CD8-positive, alpha-beta memory T cell (primary cell): Measurements from ENCODE around the gene COPS8. TPM values are rescaled to one million over a fixed set of nuclear protein-coding genes. Genes with fewer than 3 reads are reported as not detected.

Experiments
- CTCF ChIA-PET: fragments of 350-600 bp; sonication (Branson Sonifier 250); formaldehyde crosslinking; loops from one replicate; lab custom pipeline; 2021; ENCODE audit warnings: antibody characterized with exemption; lab: Charles Lee
- POLR2A ChIA-PET: fragments of 350-600 bp; sonication (Branson Sonifier 250); formaldehyde crosslinking; loops from one replicate; lab custom pipeline; 2021; ENCODE audit warnings: antibody characterized with exemption; lab: Charles Lee
- DNase-seq, 5 donors: peaks; one replicate each; pipeline versions ENCODE4 v3.0.0 to v3.0.0-alpha.2; 2020 to 2022; ENCODE audit warnings: mixed read lengths in 1 of 5
- H3K27ac ChIP-seq: one replicate; pipeline ENCODE4 v1.7.0; 2013; ENCODE audit warnings: low read depth, mild to moderate bottlenecking, low read length, moderate library complexity
- H3K27me3 ChIP-seq: 2 replicates; pipeline ENCODE4 v1.7.0; 2013; ENCODE audit warnings: low read length, mild to moderate bottlenecking; ENCODE audit not compliant: insufficient read depth, poor library complexity, severe bottlenecking
- H3K36me3 ChIP-seq: 2 replicates; pipeline ENCODE4 v1.7.0; 2013; ENCODE audit warnings: mild to moderate bottlenecking, low read length, moderate library complexity; ENCODE audit not compliant: insufficient read depth
- H3K4me1 ChIP-seq: 2 replicates; pipeline ENCODE4 v1.7.0; 2013; ENCODE audit warnings: mild to moderate bottlenecking, low read length, moderate library complexity; ENCODE audit not compliant: insufficient read depth
- H3K4me3 ChIP-seq: 2 replicates; pipeline ENCODE4 v1.7.0; 2013; ENCODE audit warnings: mild to moderate bottlenecking, low read length
- H3K9me3 ChIP-seq: 2 replicates; pipeline ENCODE4 v1.7.0; 2013; ENCODE audit warnings: mild to moderate bottlenecking, low read length
- H3K27ac Mint-ChIP-seq, 8 donors: one replicate each; pipeline ENCODE4 v1.8.0; 2020 to 2021; ENCODE audit warnings: mixed read lengths in 8 of 8, mild to moderate bottlenecking in 6 of 8, inconsistent platforms in 3 of 8, moderate library complexity in 3 of 8
- H3K27me3 Mint-ChIP-seq, 2 donors: one replicate each; pipeline ENCODE4 v1.8.0; 2020 to 2021; ENCODE audit warnings: mixed read lengths in 2 of 2, mild to moderate bottlenecking in 1 of 2, moderate library complexity in 1 of 2
- H3K36me3 Mint-ChIP-seq, 3 donors: one replicate each; pipeline ENCODE4 v1.8.0; 2020 to 2021; ENCODE audit warnings: mixed read lengths in 3 of 3, inconsistent platforms in 1 of 3, mild to moderate bottlenecking in 1 of 3
- H3K4me1 Mint-ChIP-seq, 3 donors: one replicate each; pipeline ENCODE4 v1.8.0; 2020 to 2021; ENCODE audit warnings: mixed read lengths in 3 of 3, inconsistent platforms in 1 of 3, mild to moderate bottlenecking in 1 of 3
- H3K4me3 Mint-ChIP-seq, 7 donors: one replicate each; pipeline ENCODE4 v1.8.0; 2020 to 2021; ENCODE audit warnings: mixed read lengths in 7 of 7, mild to moderate bottlenecking in 6 of 7, moderate library complexity in 4 of 7, inconsistent platforms in 2 of 7
- H3K9me3 Mint-ChIP-seq, 5 donors: one replicate each; pipeline ENCODE4 v1.8.0; 2020 to 2022; ENCODE audit warnings: mixed read lengths in 5 of 5, mild to moderate bottlenecking in 3 of 5, moderate library complexity in 2 of 5, inconsistent platforms in 1 of 5
- polyA plus RNA-seq: library from polyadenylated mRNA; unstranded; fragments of 300-500 nt; fragmentation: Illumina TruSeq; gene quantifications from one replicate; pipeline ENCODE4 v1.2.3, GENCODE V29; 2021
- total RNA-seq, 2 experiments: library from RNA; stranded (reverse); gene quantifications; one replicate each; pipeline ENCODE4 v1.2.3, GENCODE V29; 2021

COPS8 gene
- total and polyA plus RNA-seq, 3 experiments from 2014 or later, result 67.4 to 77.2 (median 75.4) TPM

DNA sequence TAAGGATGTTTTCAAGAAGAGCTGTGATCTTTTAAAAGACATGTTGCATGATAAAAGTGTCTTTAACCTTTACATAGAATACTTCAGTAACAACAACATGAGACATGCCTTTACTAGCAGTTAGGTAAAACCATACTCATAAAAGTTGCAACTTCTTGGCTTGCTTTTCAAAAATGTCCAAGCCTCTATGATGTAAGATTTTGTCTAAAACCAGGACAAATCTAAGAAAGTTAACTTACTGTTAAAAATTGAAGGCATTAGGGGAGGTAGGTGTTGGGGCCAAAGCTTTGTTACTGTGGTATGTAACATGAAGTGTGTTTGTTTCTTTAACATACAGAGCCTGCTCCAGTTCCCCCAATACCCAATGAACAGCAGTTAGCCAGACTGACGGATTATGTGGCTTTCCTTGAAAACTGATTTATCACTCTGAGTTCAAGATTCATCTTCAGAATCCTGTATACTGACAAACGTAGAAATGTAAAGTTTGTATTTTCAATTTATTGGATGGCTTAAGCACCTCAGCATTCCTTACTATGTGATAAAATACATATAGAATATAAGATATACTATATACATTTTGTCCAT, 11.7 kb downstream of the COPS8 start:
- H3K4me1 ChIP-seq, result no peaks in the 10 kb centered on the region
- H3K9me3 Mint-ChIP-seq, result no peaks in the 10 kb centered on the region
- peaks cover under 1 to 10% (median 7%) of the 10 kb centered on the region in 3 donors for H3K4me1 Mint-ChIP-seq
- peaks cover 0 to 2% of the 10 kb centered on the region in 2 donors for H3K27me3 Mint-ChIP-seq
- peaks cover 52% of the 10 kb centered on the region for H3K36me3 ChIP-seq
- H3K4me3 Mint-ChIP-seq, result no peak overlapping the region
- no peak for DNase-seq
- CTCF ChIA-PET, result interaction anchor here (0.7 kb wide), 1 partner anchor 21 kb away, joined by 3 read pairs; no protein-coding TSS in a partner anchor
- no peak overlapping the region for H3K4me3 ChIP-seq
- POLR2A ChIA-PET, result no interaction called here
- no peaks in the 10 kb centered on the region for H3K27me3 ChIP-seq
- no peak overlapping the region for H3K27ac Mint-ChIP-seq
- peaks cover 19 to 95% (median 37%) of the 10 kb centered on the region in 3 donors for H3K36me3 Mint-ChIP-seq
- H3K27ac ChIP-seq, result no peak overlapping the region
- no peaks in the 10 kb centered on the region for H3K9me3 ChIP-seq

DNA sequence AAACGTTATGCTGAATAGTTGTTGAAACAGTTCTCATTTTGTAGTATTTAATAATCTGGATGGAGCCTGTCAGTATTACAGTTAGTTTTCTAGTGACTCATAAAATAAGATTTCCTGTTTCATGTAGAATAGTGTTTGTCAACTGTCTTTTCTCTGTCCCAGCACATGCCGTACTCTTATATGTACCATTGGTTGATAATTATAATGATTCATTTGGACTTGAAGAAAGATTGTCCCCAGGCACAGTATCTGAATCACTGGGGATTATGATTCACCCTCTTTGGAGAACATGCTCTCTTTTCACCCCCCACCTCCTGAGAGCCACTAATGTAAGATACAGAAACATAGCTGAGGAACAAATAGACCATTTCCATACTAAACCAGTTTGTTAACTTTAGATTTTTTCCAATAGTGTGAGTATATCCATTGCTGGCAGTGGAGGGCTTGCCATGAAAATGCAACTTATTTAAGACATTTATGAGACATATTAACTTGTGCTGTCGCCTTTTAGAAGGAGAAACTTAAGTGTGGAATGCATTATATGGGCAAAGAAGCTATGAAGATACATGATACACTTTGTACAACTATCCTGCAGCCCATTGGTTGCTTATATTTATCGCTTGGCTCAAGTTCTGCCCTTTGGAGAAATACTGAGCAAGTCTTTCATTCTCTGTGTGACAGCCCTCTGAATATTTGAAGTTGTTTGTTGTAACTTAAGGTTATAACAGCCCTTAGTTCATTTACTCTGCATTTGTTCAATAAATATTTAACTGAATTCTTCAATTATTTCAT, 12.4 kb downstream of the COPS8 start:
- no peak for DNase-seq
- Mint-ChIP-seq H3K4me1 (peaks cover 0 to 3% (median under 1%) of the 10 kb centered on the region in 3 donors), H3K36me3 (peaks cover 19 to 95% (median 37%) of the 10 kb centered on the region in 3 donors), H3K4me3 (no peak overlapping the region), H3K27ac (peak overlapping the region in 1 of 8 donors; percentile 81), H3K27me3 (no peaks in the 10 kb centered on the region), H3K9me3 (no peaks in the 10 kb centered on the region)
- Histone ChIP-seq H3K9me3 (no peaks in the 10 kb centered on the region), H3K27ac (no peak overlapping the region), H3K4me1 (no peaks in the 10 kb centered on the region), H3K4me3 (no peak overlapping the region), H3K27me3 (no peaks in the 10 kb centered on the region), H3K36me3 (peaks cover 46% of the 10 kb centered on the region)
- POLR2A ChIA-PET, result no interaction called here
- CTCF ChIA-PET, result no interaction called here

DNA sequence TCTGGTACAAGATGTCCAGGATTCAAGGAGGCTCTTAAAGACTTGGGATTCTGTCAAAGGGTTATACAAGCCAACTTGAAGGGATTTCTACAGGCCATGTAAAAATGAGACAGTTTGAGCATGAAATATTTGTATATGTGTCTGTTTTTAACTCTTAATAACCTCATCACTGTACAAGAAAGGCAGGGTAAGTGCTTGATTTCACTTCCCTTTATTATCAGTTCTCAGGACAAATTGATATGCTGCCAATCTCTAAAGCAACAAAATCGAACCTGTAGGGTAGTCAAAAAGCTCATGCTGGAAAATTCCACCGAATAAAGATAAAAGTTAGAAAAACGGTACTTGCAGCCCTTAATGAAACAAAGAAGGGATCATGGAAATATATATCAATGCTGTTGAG, 14.1 kb downstream of the COPS8 start:
- Histone ChIP-seq H3K4me1 (no peaks in the 10 kb centered on the region), H3K27me3 (no peaks in the 10 kb centered on the region), H3K9me3 (no peaks in the 10 kb centered on the region), H3K4me3 (no peak overlapping the region), H3K36me3 (peaks cover 36% of the 10 kb centered on the region), H3K27ac (no peak overlapping the region)
- H3K36me3 Mint-ChIP-seq, result peaks cover 15 to 89% (median 37%) of the 10 kb centered on the region in 3 donors
- H3K27me3 Mint-ChIP-seq, result no peaks in the 10 kb centered on the region
- no peak overlapping the region for H3K4me3 Mint-ChIP-seq
- H3K9me3 Mint-ChIP-seq, result no peaks in the 10 kb centered on the region
- ChIA-PET CTCF (no interaction called here), POLR2A (no interaction called here)
- H3K27ac Mint-ChIP-seq, result no peak overlapping the region
- no peaks in the 10 kb centered on the region for H3K4me1 Mint-ChIP-seq
- DNase-seq, result no peak

DNA sequence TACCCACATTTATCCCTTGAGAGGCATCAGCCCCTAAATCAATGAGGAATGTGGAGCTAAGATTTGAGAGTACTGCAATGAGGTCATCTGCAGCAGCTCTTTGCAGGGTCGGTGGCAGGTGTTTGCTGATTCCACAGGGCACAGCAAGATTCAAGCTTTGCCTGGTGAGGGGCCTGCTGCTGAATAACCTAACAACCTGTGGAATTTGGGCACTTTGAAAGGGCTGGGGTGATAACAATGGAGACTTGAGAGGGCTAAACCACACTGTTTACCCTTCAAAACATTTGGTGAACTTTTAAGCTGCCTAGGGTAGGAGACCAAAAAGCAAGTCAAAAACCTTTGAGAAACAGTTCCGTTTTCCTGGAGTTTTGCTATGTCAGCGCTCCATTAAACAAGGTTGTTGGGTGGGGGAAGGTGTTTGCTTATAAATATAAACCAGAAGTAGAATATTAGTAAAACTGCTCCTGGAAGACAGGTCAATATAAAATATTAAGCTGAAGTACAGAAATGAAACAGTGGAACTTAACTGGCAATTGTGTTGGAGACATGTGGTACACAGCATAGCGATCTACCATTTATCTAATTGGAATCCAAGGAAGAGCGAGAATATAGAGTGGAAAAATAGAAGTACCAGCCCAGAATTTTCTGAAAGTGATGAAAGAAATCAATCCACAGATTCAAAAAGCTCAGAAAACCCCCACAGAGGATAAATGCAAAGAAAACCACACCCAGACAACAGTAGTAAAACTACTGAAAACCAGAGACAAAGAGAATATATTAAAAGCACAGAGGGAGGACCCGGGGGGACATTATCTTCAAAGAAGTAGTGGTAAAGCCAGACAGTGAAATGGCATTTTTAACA, 15.7 kb downstream of the COPS8 start:
- no peaks in the 10 kb centered on the region for H3K27me3 Mint-ChIP-seq
- no peak overlapping the region for H3K4me3 Mint-ChIP-seq
- CTCF ChIA-PET, result no interaction called here
- H3K27ac ChIP-seq, result no peak overlapping the region
- H3K27ac Mint-ChIP-seq, result peak overlapping the region in 1 of 8 donors; percentile 64
- no peak for DNase-seq
- POLR2A ChIA-PET, result no interaction called here
- no peaks in the 10 kb centered on the region for H3K9me3 Mint-ChIP-seq
- H3K4me1 ChIP-seq, result no peaks in the 10 kb centered on the region
- no peaks in the 10 kb centered on the region for H3K9me3 ChIP-seq
- H3K36me3 Mint-ChIP-seq, result peaks cover 21 to 86% (median 36%) of the 10 kb centered on the region in 3 donors
- H3K4me1 Mint-ChIP-seq, result no peaks in the 10 kb centered on the region
- no peak overlapping the region for H3K4me3 ChIP-seq
- peaks cover 27% of the 10 kb centered on the region for H3K36me3 ChIP-seq
- no peaks in the 10 kb centered on the region for H3K27me3 ChIP-seq

DNA sequence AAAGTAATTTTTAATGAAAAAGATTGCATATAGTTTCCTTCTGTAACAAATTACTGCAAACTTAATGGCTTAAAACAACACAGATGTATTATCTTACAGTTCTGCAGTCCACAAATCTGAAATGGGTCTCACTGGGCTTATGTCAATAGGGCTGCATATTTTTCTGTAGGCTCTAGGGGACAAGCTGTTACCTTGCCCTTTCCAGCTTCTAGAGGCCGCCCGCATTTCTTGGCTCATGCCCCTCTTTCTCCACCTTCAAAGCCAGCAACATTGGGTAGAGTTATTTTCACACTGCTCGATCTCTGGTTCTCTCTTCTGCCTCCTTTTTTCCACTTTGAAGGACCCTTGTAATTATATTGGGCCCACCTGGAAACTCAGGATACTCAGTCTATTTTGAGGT, 16.7 kb downstream of the COPS8 start:
- H3K27me3 ChIP-seq, result no peaks in the 10 kb centered on the region
- H3K27ac Mint-ChIP-seq, result peak overlapping the region in 1 of 8 donors; percentile 82
- H3K4me3 ChIP-seq, result no peak overlapping the region
- no peak overlapping the region for H3K27ac ChIP-seq
- no peak overlapping the region for H3K4me3 Mint-ChIP-seq
- no peaks in the 10 kb centered on the region for H3K9me3 Mint-ChIP-seq
- peaks cover 21% of the 10 kb centered on the region for H3K36me3 ChIP-seq
- ChIA-PET POLR2A (no interaction called here), CTCF (no interaction called here)
- H3K27me3 Mint-ChIP-seq, result no peaks in the 10 kb centered on the region
- H3K36me3 Mint-ChIP-seq, result peaks cover 19 to 79% (median 30%) of the 10 kb centered on the region in 3 donors
- H3K9me3 ChIP-seq, result no peaks in the 10 kb centered on the region
- H3K4me1 ChIP-seq, result no peaks in the 10 kb centered on the region
- DNase-seq, result no peak
- no peaks in the 10 kb centered on the region for H3K4me1 Mint-ChIP-seq

DNA sequence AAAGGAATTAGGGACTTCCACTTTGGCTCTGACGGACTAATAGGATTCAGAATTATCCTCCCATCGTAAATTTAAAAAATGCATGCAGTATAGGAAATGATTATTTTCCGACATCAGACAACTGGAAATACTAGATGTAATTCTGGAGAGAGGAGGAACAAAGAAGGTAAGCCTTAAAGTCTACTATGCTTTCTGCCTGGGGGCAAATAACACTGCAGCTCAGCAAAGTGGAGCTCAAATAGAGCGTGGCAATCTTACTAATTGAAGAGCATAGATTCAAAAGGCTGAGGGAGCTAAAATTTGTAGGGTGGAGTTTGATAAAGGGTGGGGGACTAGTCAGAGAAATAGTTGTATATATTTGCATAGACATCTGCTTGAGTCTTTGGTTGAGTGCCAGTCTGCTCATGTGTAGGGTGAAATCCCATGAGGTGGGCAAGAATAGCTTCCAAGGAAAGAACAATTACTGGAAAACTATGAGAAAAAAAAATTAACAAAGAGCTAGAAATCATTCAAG, 23.8 kb downstream of the COPS8 start:
- Mint-ChIP-seq H3K4me3 (no peak overlapping the region), H3K36me3 (peaks cover 15 to 40% (median 18%) of the 10 kb centered on the region in 3 donors), H3K27me3 (peaks cover 0 to 2% of the 10 kb centered on the region in 2 donors), H3K27ac (no peak overlapping the region), H3K9me3 (peaks cover 5 to 26% (median 15%) of the 10 kb centered on the region in 5 donors), H3K4me1 (no peaks in the 10 kb centered on the region)
- H3K36me3 ChIP-seq, result no peaks in the 10 kb centered on the region
- DNase-seq, result no peak
- H3K9me3 ChIP-seq, result no peaks in the 10 kb centered on the region
- POLR2A ChIA-PET, result no interaction called here
- no peaks in the 10 kb centered on the region for H3K4me1 ChIP-seq
- H3K27me3 ChIP-seq, result no peaks in the 10 kb centered on the region
- CTCF ChIA-PET, result no interaction called here
- no peak overlapping the region for H3K27ac ChIP-seq
- no peak overlapping the region for H3K4me3 ChIP-seq

DNA sequence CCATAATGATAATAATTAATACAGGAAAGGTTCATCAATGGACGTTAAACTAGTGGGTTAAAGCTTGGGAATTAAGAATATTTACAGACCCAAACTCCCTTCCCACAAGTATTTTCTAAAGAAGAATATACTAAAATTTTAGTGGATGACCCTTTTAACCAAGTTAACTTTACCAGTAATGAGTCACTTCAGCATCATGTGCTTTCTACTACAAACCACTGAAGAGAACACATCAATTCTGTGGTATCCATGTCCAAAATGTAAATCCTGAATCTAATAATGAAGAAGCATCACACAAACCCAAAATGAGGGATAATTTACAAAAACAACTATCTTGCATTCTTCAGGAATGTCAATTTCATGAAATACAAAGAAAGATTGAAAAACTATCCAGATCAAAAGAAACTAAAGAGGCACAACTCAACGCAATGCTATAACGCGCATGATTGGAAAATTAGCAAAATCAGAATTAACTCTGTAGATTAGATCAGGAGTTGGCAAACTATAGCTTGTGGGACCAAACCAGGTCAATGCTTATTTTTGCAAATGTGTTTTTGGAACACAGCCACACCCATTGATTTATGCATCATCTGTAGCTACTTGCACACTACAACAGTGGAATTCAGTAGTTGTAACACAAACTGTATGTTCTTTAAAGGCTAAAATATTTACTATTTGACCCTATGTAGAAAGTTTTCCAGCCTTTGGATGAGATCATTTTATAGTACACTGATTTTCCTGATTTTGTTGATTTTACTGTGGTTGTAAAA, 27.5 kb downstream of the COPS8 start:
- no peak overlapping the region for H3K4me3 Mint-ChIP-seq
- Histone ChIP-seq H3K27me3 (no peaks in the 10 kb centered on the region), H3K4me1 (no peaks in the 10 kb centered on the region), H3K36me3 (no peaks in the 10 kb centered on the region), H3K9me3 (no peaks in the 10 kb centered on the region), H3K27ac (no peak overlapping the region), H3K4me3 (no peak overlapping the region)
- no peak for DNase-seq
- CTCF ChIA-PET, result no interaction called here
- no peak overlapping the region for H3K27ac Mint-ChIP-seq
- H3K4me1 Mint-ChIP-seq, result no peaks in the 10 kb centered on the region
- H3K36me3 Mint-ChIP-seq, result peaks cover 1 to 24% (median 5%) of the 10 kb centered on the region in 3 donors
- POLR2A ChIA-PET, result no interaction called here
- H3K27me3 Mint-ChIP-seq, result peaks cover 0 to 2% of the 10 kb centered on the region in 2 donors
- peaks cover 4 to 22% (median 15%) of the 10 kb centered on the region in 5 donors for H3K9me3 Mint-ChIP-seq
